ENCODE results near the gene ARIH2.
"Not testable (repeated sequence)": the region's sequence is repeated elsewhere in the genome, so short reads cannot be mapped to it uniquely, and the experiment has no call there.

Gene ARIH2

GRCh38 chr3:49001155-49001554 lies 82.5 kb downstream of the ARIH2 start:
- Mint-ChIP-seq H3K27ac (peak overlapping the region; percentile 36), H3K4me1 (no peaks in the 10 kb centered on the region), H3K27me3 (no peaks in the 10 kb centered on the region), H3K36me3 (no peaks in the 10 kb centered on the region), H3K4me3 (no peak overlapping the region), H3K9me3 (no peaks in the 10 kb centered on the region)

GRCh38 chr3:49004352-49005302 lies 86.0 kb downstream of the ARIH2 start:
- H3K27me3 Mint-ChIP-seq, result no peaks in the 10 kb centered on the region
- H3K36me3 Mint-ChIP-seq, result peaks cover 4% of the 10 kb centered on the region
- H3K9me3 Mint-ChIP-seq, result no peaks in the 10 kb centered on the region
- no peak overlapping the region for H3K27ac Mint-ChIP-seq
- H3K4me3 Mint-ChIP-seq, result no peak overlapping the region
- H3K4me1 Mint-ChIP-seq, result peaks cover 24% of the 10 kb centered on the region

GRCh38 chr3:49005303-49005680 lies 86.7 kb downstream of the ARIH2 start:
- H3K4me3 Mint-ChIP-seq, result no peak overlapping the region
- peaks cover 4% of the 10 kb centered on the region for H3K36me3 Mint-ChIP-seq
- no peaks in the 10 kb centered on the region for H3K27me3 Mint-ChIP-seq
- H3K9me3 Mint-ChIP-seq, result no peaks in the 10 kb centered on the region
- no peak overlapping the region for H3K27ac Mint-ChIP-seq
- peaks cover 24% of the 10 kb centered on the region for H3K4me1 Mint-ChIP-seq

GRCh38 chr3:49005998-49006397 lies 87.4 kb downstream of the ARIH2 start:
- Mint-ChIP-seq H3K27ac (no peak overlapping the region), H3K27me3 (no peaks in the 10 kb centered on the region), H3K4me1 (peaks cover 24% of the 10 kb centered on the region), H3K36me3 (peaks cover 4% of the 10 kb centered on the region), H3K4me3 (peak overlapping the region; percentile 99), H3K9me3 (no peaks in the 10 kb centered on the region)

- Mint-ChIP-seq H3K36me3 (peaks cover 4% of the 10 kb centered on the region), H3K4me3 (peak overlapping the region; percentile 99), H3K27me3 (no peaks in the 10 kb centered on the region), H3K9me3 (no peaks in the 10 kb centered on the region), H3K27ac (peak overlapping the region; percentile 99), H3K4me1 (peaks cover 24% of the 10 kb centered on the region)
Observed at GRCh38 chr3:49006408-49007067, 87.9 kb downstream of the ARIH2 start.

GRCh38 chr3:49007068-49007770 lies 88.6 kb downstream of the ARIH2 start, which contains the start of gene WDR6:
WDR6 (plus strand) TSS chr3:49007391; CDS start chr3:49007432, 41 bp downstream.
- Mint-ChIP-seq H3K36me3 (peaks cover 4% of the 10 kb centered on the region), H3K27ac (peak within 1 kb of the TSS; percentile 99), H3K27me3 (no peaks in the 10 kb centered on the region), H3K4me1 (peaks cover 24% of the 10 kb centered on the region), H3K4me3 (peak within 1 kb of the TSS; percentile 99), H3K9me3 (no peaks in the 10 kb centered on the region)

- Mint-ChIP-seq H3K27me3 (no peaks in the 10 kb centered on the region), H3K4me1 (peaks cover 24% of the 10 kb centered on the region), H3K27ac (peak overlapping the region; percentile 99), H3K9me3 (no peaks in the 10 kb centered on the region), H3K36me3 (peaks cover 4% of the 10 kb centered on the region), H3K4me3 (peak overlapping the region; percentile 99)
Observed at GRCh38 chr3:49007771-49008528, 89.3 kb downstream of the ARIH2 start.

- not testable (repeated sequence) for H3K9me3 Mint-ChIP-seq, H3K27me3 Mint-ChIP-seq, H3K36me3 Mint-ChIP-seq
- H3K4me1 Mint-ChIP-seq, result peaks cover 24% of the 10 kb centered on the region
- peak overlapping the region; percentile 71 for H3K27ac Mint-ChIP-seq
- peak overlapping the region; percentile 99 for H3K4me3 Mint-ChIP-seq
Observed at GRCh38 chr3:49008627-49009026, 90.0 kb downstream of the ARIH2 start.

- H3K36me3 Mint-ChIP-seq, result peaks cover 4% of the 10 kb centered on the region
Observed at GRCh38 chr3:49009396-49009795, 90.8 kb downstream of the ARIH2 start.

GRCh38 chr3:49012441-49013017 lies 93.9 kb downstream of the ARIH2 start:
- no peak overlapping the region for H3K27ac Mint-ChIP-seq
- no peaks in the 10 kb centered on the region for H3K27me3 Mint-ChIP-seq
- H3K36me3 Mint-ChIP-seq, result peaks cover 4% of the 10 kb centered on the region
- peaks cover 25% of the 10 kb centered on the region for H3K4me1 Mint-ChIP-seq
- no peak overlapping the region for H3K4me3 Mint-ChIP-seq
- no peaks in the 10 kb centered on the region for H3K9me3 Mint-ChIP-seq

More at GRCh38 chr3:49009396-49009795, 90.8 kb downstream of the ARIH2 start:
- Mint-ChIP-seq H3K4me3 (peak overlapping the region; percentile 44), H3K27ac (peak overlapping the region; percentile 59), H3K4me1 (peaks cover 24% of the 10 kb centered on the region), H3K27me3 (no peaks in the 10 kb centered on the region), H3K9me3 (no peaks in the 10 kb centered on the region)

- peaks cover 21% of the 10 kb centered on the region for H3K4me1 Mint-ChIP-seq
- H3K4me3 Mint-ChIP-seq, result no peak overlapping the region
- H3K27ac Mint-ChIP-seq, result no peak overlapping the region
- no peaks in the 10 kb centered on the region for H3K9me3 Mint-ChIP-seq
- H3K36me3 Mint-ChIP-seq, result peaks cover 4% of the 10 kb centered on the region
- H3K27me3 Mint-ChIP-seq, result no peaks in the 10 kb centered on the region
Observed at GRCh38 chr3:49013113-49013737, 94.6 kb downstream of the ARIH2 start.

- H3K36me3 Mint-ChIP-seq, result peaks cover 4% of the 10 kb centered on the region
- no peaks in the 10 kb centered on the region for H3K9me3 Mint-ChIP-seq
- H3K4me1 Mint-ChIP-seq, result peaks cover 19% of the 10 kb centered on the region
- no peaks in the 10 kb centered on the region for H3K27me3 Mint-ChIP-seq
- H3K27ac Mint-ChIP-seq, result no peak overlapping the region
- no peak overlapping the region for H3K4me3 Mint-ChIP-seq
Observed at GRCh38 chr3:49013738-49014660, 95.4 kb downstream of the ARIH2 start.

GRCh38 chr3:49015072-49015471 lies 96.4 kb downstream of the ARIH2 start:
- peaks cover 20% of the 10 kb centered on the region for H3K4me1 Mint-ChIP-seq
- no peaks in the 10 kb centered on the region for H3K36me3 Mint-ChIP-seq
- H3K27me3 Mint-ChIP-seq, result no peaks in the 10 kb centered on the region
- H3K27ac Mint-ChIP-seq, result no peak overlapping the region
- H3K4me3 Mint-ChIP-seq, result no peak overlapping the region
- H3K9me3 Mint-ChIP-seq, result no peaks in the 10 kb centered on the region
